Diencephalon (tissue), 1 donor: Measurements from ENCODE around the gene SMTN. TPM values are rescaled to one million over a fixed set of nuclear protein-coding genes. Genes with fewer than 3 reads are reported as not detected.

Experiments
- total RNA-seq: library from RNA; depleted of rRNA; stranded (reverse); fragments of >200 nt; gene quantifications from one replicate; pipeline ENCODE4 v1.2.3, GENCODE V29; 2014

SMTN gene
- total RNA-seq: 9.7 TPM

DNA sequence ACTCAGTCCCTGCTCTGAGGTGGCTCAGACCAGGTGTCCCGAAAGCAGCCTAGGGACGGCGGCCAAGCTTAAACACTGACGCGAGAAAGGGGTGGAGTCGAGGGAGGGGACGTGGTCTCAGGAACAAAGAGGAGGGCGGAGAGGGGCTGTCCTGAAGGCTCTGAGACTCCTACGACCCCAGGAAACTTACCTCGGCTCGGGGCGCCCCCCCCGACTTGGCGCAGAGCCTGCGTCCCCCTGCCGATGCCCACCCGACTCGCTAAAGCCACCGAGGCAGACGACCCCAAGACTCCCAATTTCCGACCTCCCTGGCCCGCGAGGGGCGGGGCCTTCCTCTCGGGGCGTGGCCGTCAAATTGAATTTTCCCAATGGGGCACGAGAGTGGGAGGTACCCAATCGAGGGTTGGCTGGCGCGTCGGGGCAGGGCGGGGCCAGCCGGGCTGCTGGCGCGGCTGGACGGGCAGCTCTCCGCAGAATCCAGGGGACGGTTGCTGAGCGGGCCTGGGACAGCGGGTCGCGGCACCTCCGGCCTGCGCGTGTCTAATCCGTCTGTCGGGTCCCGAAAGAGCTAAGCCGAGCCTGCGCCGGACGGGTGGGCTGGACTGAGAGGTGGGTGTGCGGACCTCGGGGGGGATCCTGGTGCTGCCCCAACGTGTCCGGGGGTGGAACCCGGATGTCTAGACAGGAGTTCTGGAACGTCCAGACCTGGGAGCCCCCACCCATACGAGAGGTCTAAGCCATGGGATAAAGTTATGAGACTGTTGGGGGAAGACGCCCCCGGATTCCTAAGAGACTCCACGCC lies at the start of gene SMTN:
Gene SMTN (plus strand): TSS at position 471 of the 802 bp plus-strand sequence. CDS start 1,941 bp downstream, outside the sequence.

DNA sequence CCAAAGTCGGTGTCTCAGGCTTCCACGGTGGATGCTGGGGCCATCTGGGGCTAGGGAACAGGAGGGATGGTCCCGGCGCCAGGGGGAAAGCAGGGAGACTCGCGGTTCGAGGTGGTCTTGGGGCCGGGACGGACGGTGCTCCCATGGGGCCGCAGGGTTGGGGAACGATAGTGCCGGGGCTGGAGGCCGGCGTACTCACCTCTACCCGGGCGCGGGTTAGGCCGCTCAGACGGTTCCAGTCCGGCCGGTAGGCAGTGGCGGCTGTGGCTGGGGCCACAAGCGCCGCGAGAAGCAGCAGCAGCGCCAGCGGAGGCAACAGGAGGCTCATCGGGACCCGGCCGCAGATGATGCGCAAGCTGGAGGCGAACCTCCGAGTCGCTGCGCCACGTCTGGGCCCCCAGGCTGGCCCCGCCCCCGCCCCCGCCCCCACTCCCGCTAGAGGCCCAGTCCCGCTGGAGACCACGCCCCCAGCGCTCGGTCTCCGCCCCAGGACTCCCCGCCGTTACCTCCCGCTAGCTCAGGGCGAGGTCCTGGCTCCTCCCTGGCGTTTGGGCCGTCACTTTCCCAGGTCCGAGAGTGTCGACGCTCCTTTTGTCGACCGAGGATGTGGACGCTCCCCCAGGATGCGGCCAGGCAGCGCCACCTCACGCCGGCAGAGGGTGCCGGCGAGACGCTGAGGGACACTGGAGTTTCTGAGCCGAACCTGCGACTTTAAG lies 26.2 kb downstream of the SMTN start, which contains the start of gene SELENOM:
Gene SELENOM (minus strand): TSS at position 391 of the 716 bp plus-strand sequence. CDS start 63 bp downstream, at position 328.

DNA sequence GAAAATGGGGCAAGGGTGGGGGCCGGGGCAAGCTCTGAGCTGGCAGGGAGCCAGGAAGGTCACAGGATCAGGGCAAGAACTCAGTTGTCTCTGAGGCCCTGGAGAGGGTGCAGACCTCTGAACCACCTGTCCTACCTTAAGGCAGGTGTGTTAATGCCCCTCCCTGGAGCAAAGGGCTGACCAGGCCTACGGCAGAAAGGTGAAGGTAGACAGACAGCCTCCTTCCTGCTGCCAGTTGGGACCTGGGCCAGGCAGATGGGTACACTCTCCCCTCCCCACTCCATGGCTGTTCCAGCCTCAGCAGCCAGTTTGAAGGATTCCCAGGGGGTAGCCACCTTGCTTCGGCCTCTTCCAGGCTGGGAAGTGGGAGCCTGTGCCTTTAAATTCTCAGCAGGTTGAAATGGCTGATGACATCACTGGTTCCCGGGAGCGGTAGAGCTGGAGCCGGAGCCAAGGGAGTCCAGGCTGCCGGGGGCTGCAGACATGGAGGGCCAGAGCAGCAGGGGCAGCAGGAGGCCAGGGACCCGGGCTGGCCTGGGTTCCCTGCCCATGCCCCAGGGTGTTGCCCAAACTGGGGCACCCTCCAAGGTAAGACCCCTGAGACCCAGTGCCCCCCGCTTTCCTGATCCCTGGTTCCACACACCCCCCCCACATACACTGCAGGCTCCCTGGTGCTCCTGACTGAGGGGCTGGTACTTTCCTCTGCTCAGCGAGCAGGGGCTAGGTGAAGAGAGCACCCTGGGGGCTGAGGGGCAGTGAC lies 41.6 kb downstream of the SMTN start, which contains the start of gene INPP5J:
Gene INPP5J (plus strand): TSS at position 435 of the 760 bp plus-strand sequence. CDS start 49 bp downstream, at position 484.

DNA sequence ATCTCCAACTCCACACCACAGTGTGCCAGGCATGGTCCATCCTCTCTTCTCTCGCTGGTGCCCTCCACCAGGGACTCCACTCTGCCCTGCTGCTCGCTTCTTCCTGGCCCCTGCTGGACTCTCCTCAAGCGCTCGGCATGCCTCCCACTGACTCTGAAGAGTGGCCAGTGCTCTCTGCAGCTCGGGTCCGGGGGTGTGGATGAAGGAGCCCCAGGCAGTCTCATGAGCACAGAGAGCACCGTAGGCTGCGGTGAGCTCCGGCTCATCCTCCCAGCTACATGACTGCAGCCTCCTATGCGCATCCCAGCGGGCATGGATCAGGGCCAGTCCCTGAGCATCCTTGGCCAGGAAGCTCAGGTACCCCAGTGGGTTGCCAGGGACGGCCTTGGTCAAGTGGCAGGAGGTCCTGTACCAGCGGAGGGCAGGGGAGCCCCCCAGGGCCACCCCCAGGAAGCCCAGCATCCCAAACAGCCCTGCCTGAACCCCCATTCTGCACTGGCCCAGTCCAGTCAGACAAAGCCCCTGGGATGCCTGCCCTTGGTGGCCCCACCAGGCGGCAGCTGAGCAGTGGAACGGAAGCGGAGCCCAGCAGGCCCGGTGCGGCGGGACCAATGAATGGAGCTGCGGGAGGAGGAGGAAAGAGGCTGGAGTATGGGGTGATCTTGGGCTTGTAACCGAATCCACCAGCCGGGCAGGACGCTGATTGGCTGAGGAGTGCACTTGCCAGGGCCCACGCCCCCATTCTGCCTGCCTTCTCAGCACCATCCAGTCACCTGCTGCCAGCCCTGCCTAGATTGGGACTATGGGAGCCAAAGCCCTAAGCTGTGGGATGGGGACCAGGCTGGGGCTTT lies 59.0 kb downstream of the SMTN start, which contains the start of gene PLA2G3:
Gene PLA2G3 (minus strand): TSS at position 643 of the 851 bp plus-strand sequence. CDS start 154 bp downstream, at position 489.

Other genes starting within 250 kb of the SMTN start
- gene MORC2, start 112.5 kb upstream of the SMTN start, total RNA-seq: 24.2 TPM
- 98.0 TPM for gene TUG1, start 112.1 kb upstream of the SMTN start, total RNA-seq
- gene SELENOM, start 26.2 kb downstream of the SMTN start, total RNA-seq: 23.8 TPM
- 3.7 TPM for gene INPP5J, start 41.6 kb downstream of the SMTN start, total RNA-seq
- 0.23 TPM for gene PLA2G3, start 59.2 kb downstream of the SMTN start, total RNA-seq
- gene RNF185, start 78.9 kb downstream of the SMTN start, total RNA-seq: 26.5 TPM
- gene LIMK2, start 131.0 kb downstream of the SMTN start, total RNA-seq: 38.5 TPM
- 16.6 TPM for gene PIK3IP1, start 211.2 kb downstream of the SMTN start, total RNA-seq